K562 (cell line): Measurements from ENCODE around the gene JDP2. TPM values are rescaled to one million over a fixed set of nuclear protein-coding genes. Genes with fewer than 3 reads are reported as not detected.
A peak's percentile ranks its signal among the peaks of the same experiment; 100 is the strongest.

Experiments used
- ATAC-seq: fragments of 200-7000 bp; cut with Tn5 transposase; 3 replicates; pipeline ENCODE4 v1.9.1; 2020; ENCODE audit warnings: moderate library complexity
- BruUV-seq: library from RNA; stranded (reverse); fragments of 400-500 nt; replicated peaks from 2 replicates; lab custom pipeline; 2021; lab: Mats Ljungman, UMichigan
- CTCF ChIA-PET: fragments of 300-600 bp; formaldehyde crosslinking; extraction: SDS; loops from one replicate; lab custom pipeline; 2021; ENCODE audit warnings: low intra/inter-chr PET ratio; lab: Yijun Ruan, JAX
- POLR2A ChIA-PET: fragments of 300-600, 350-650 bp; sonication (Branson Sonifier 250); formaldehyde crosslinking; extraction: SDS; loops from one replicate; lab custom pipeline; 2021; ENCODE audit warnings: antibody characterized with exemption, inconsistent platforms; lab: Yijun Ruan, JAX
- DNase-seq, 4 experiments: peaks; one replicate each; pipeline versions ENCODE4 v3.0.0 to v3.0.0-alpha.2; 2011 to 2018; ENCODE audit warnings: low spot score in 3 of 4, mixed read lengths in 3 of 4; ENCODE audit errors: extremely low read depth in 1 of 4
- FAIRE-seq: peaks from 2 replicates; lab custom pipeline; 2011; peaks lifted over from hg19 to GRCh38; lab: Jason Lieb, UNC
- H2AFZ ChIP-seq: 2 replicates; pipeline ENCODE4 v1.6.0; 2011; ENCODE audit warnings: low read depth, low read length, control low read depth, inconsistent platforms
- H3K27ac ChIP-seq: fragments of 200-600 bp; 3 replicates; pipeline ENCODE4 v1.8.0; 2011; ENCODE audit warnings: low read depth, mild to moderate bottlenecking, control low read depth, inconsistent platforms, low read length, moderate library complexity, mixed read lengths; ENCODE audit errors: extremely low read depth
- H3K27me3 ChIP-seq, 2 experiments: fragments of 300-600 bp in 1 of 2; 2 replicates in 1 of 2; 3 replicates in 1 of 2; pipeline versions ENCODE4 v1.6.0 to v1.8.0; 2011; ENCODE audit warnings: inconsistent platforms in 2 of 2, low read length in 2 of 2, mild to moderate bottlenecking in 1 of 2, mixed read lengths in 1 of 2, moderate library complexity in 1 of 2; ENCODE audit not compliant: control insufficient read depth in 2 of 2, insufficient read depth in 2 of 2
- H3K36me3 ChIP-seq: fragments of 300-600 bp; 3 replicates; pipeline ENCODE4 v1.8.0; 2011; ENCODE audit warnings: mild to moderate bottlenecking, low read length, inconsistent platforms; ENCODE audit not compliant: control insufficient read depth, insufficient read depth
- H3K4me1 ChIP-seq, 2 experiments: fragments of 200-600 bp in 1 of 2; replicated peaks in 1 of 2; 2 replicates in 1 of 2; 3 replicates in 1 of 2; pipeline versions ENCODE4 v1.5.1 to v1.8.0; 2011; ENCODE audit warnings: inconsistent platforms in 2 of 2, low read length in 2 of 2, mild to moderate bottlenecking in 1 of 2, mixed read lengths in 1 of 2, moderate library complexity in 1 of 2; ENCODE audit not compliant: control insufficient read depth in 2 of 2, insufficient read depth in 2 of 2
- H3K4me2 ChIP-seq: 2 replicates; pipeline ENCODE4 v1.6.1; 2011; ENCODE audit warnings: low read length, control low read depth, inconsistent platforms, mixed read lengths; ENCODE audit not compliant: insufficient read depth
- H3K4me3 ChIP-seq: fragments of 200-600 bp; sonication (generic), shearing (Covaris generic); 2 replicates; pipeline ENCODE4 v1.5.1; 2016; ENCODE audit warnings: control low read depth, inconsistent platforms
- H3K79me2 ChIP-seq: fragments of 200-600 bp; 3 replicates; pipeline ENCODE4 v1.8.0; 2011; ENCODE audit warnings: low read length, inconsistent platforms; ENCODE audit not compliant: control insufficient read depth, insufficient read depth
- H3K9ac ChIP-seq, 2 experiments: 2 replicates each; pipeline versions ENCODE4 v1.6.0 to v1.6.1; 2011; ENCODE audit warnings: low read depth in 2 of 2, low read length in 2 of 2, control low read depth in 1 of 2, inconsistent platforms in 1 of 2, mild to moderate bottlenecking in 1 of 2, mixed read lengths in 1 of 2; ENCODE audit not compliant: insufficient read depth in 1 of 2
- H3K9me1 ChIP-seq: one replicate; pipeline ENCODE4 v1.6.0; 2011; ENCODE audit warnings: inconsistent platforms, mild to moderate bottlenecking, low read length, moderate library complexity; ENCODE audit not compliant: control insufficient read depth, insufficient read depth
- H3K9me3 ChIP-seq: replicated peaks from 2 replicates; pipeline ENCODE4 v1.5.1; 2011; ENCODE audit warnings: low read depth, low read length, inconsistent platforms; ENCODE audit not compliant: control insufficient read depth, insufficient read depth
- H4K20me1 ChIP-seq: replicated peaks from 2 replicates; pipeline ENCODE4 v1.6.1; 2011; ENCODE audit warnings: low read length, inconsistent platforms, mixed read lengths; ENCODE audit not compliant: control insufficient read depth, insufficient read depth
- BMI1 ChIP-seq: fragments of 150-350 bp; IDR thresholded peaks from 2 replicates; pipeline ENCODE4 v1.6.1; 2014; ENCODE audit warnings: low read length
- CEBPB ChIP-seq: fragments of 450-650 bp; IDR thresholded peaks from 2 replicates; pipeline ENCODE4 v1.6.1; 2016; ENCODE audit warnings: missing genetic modification characterization, missing compliant biosample characterization
- ELF1 ChIP-seq: fragments of 200-800 bp; sonication (Bioruptor generic); IDR thresholded peaks from 2 replicates; pipeline ENCODE4 v1.6.1; 2016; ENCODE audit warnings: missing genetic modification characterization, missing compliant biosample characterization
- FOXJ2 ChIP-seq: fragments of 200-800 bp; sonication (Bioruptor generic); IDR thresholded peaks from 2 replicates; pipeline ENCODE4 v1.6.1; 2016; ENCODE audit warnings: missing genetic modification characterization, missing compliant biosample characterization
- MCM5 ChIP-seq: fragments of 450-650 bp; IDR thresholded peaks from 2 replicates; pipeline ENCODE4 v1.6.1; 2016; ENCODE audit warnings: low read depth
- POLR2G ChIP-seq: fragments of 200-400 bp; formaldehyde crosslinking; IDR thresholded peaks from 2 replicates; pipeline ENCODE4 v1.6.1; 2017; ENCODE audit warnings: low read depth, mild to moderate bottlenecking, antibody characterized with exemption, low read length, moderate library complexity
- RAD51 ChIP-seq: fragments of 450-650 bp; IDR thresholded peaks from 2 replicates; pipeline ENCODE4 v1.7.1; 2016; ENCODE audit warnings: low read depth, mild to moderate bottlenecking, borderline replicate concordance
- SOX6 ChIP-seq: fragments of 450-650 bp; IDR thresholded peaks from 2 replicates; pipeline ENCODE4 v1.6.1; 2014; ENCODE audit warnings: mild to moderate bottlenecking
- TAL1 ChIP-seq: fragments of 450-650 bp; IDR thresholded peaks from 2 replicates; pipeline ENCODE4 v1.6.1; 2016; ENCODE audit warnings: mild to moderate bottlenecking
- TCFL5 ChIP-seq: fragments of 250-450 bp; sonication (Bioruptor Pico); conservative IDR thresholded peaks from 2 replicates; pipeline ENCODE4 v1.6.1; 2021; ENCODE audit warnings: mild to moderate bottlenecking, moderate library complexity, matching md5 sums
- ZNF263 ChIP-seq: sonication (generic); formaldehyde crosslinking; IDR thresholded peaks from 2 replicates; pipeline ENCODE4 v1.8.0; 2022; ENCODE audit warnings: mild to moderate bottlenecking, missing genetic modification reagents, borderline replicate concordance
- ZNF41 ChIP-seq: fragments of 250-450 bp; sonication (Bioruptor Pico); conservative IDR thresholded peaks from 2 replicates; pipeline ENCODE4 v1.4.0; 2020; ENCODE audit warnings: mild to moderate bottlenecking
- ZNF589 ChIP-seq: fragments of 200-800 bp; sonication (Bioruptor generic); IDR thresholded peaks from 2 replicates; pipeline ENCODE4 v1.6.1; 2016; ENCODE audit warnings: low read depth, missing genetic modification characterization, missing compliant biosample characterization
- ZSCAN29 ChIP-seq: fragments of 450-650 bp; IDR thresholded peaks from 2 replicates; pipeline ENCODE4 v1.6.1; 2017
- ZZZ3 ChIP-seq: fragments of 450-650 bp; IDR thresholded peaks from 2 replicates; pipeline ENCODE4 v1.6.1; 2016; ENCODE audit warnings: antibody characterized with exemption, mild to moderate bottlenecking, moderate library complexity
- WGBS: fragments of 100-300 bp; shearing (Covaris generic); methylation state at CpG from one replicate; pipeline ENCODE4 v1.1.6; 2016; ENCODE audit warnings: low coverage, mixed read lengths; ENCODE audit not compliant: insufficient coverage; ENCODE audit errors: missing lambda C conversion rate; 5-methylcytosine and 5-hydroxymethylcytosine counted together
- in situ Hi-C: fragments of 300-500 bp; cut with MboI; formaldehyde crosslinking; loops from 4 replicates; pipeline ENCODE4 v1.15.0; 2018; ENCODE audit warnings: inconsistent platforms, mixed read lengths
- intact Hi-C: fragments of 100-400 bp; cut with micrococcal nuclease; formaldehyde crosslinking; loops from 2 replicates; pipeline ENCODE4 v1.14.2; 2022
- polyA plus RNA-seq, 8 experiments: library from polyadenylated mRNA; depleted of rRNA in 4 of 8; stranded (reverse) in 5 of 8; unstranded in 3 of 8; fragments of >200 nt; fragmentation: Nextera tagmentation in 2 of 8; fragmentation: Illumina TruSeq in 1 of 8; extraction: Ambion mirVana in 2 of 8; extraction: Trizol in 1 of 8; gene quantifications; 2 replicates each; pipeline versions ENCODE4 v1.2.1 to v1.2.3, GENCODE V29; 2011 to 2014; ENCODE audit warnings: inconsistent platforms in 1 of 8, missing spikeins in 1 of 8
- total RNA-seq, 7 experiments: library from RNA; depleted of rRNA in 6 of 7; stranded (reverse); fragments of >200 nt in 6 of 7; fragmentation: Illumina TruSeq in 2 of 7; extraction: Trizol in 2 of 7; gene quantifications; 2 replicates each; pipeline versions ENCODE4 v1.2.1 to v1.2.3, GENCODE V29; 2011 to 2021; ENCODE audit warnings: low replicate concordance in 1 of 7
- TF ChIP-seq, protein P1 (sequence below): sonication (generic); formaldehyde crosslinking; IDR thresholded peaks from 2 replicates; pipeline ENCODE4 v1.8.0; 2022; ENCODE audit warnings: missing genetic modification reagents, mild to moderate bottlenecking, borderline replicate concordance
- TF ChIP-seq, protein P2 (sequence below): IDR thresholded peaks from 3 replicates; pipeline ENCODE4 v1.6.1; 2011; ENCODE audit warnings: borderline replicate concordance, mild to moderate bottlenecking; ENCODE audit not compliant: insufficient read length, insufficient read depth
- TF ChIP-seq, protein P3 (sequence below), 3 experiments: IDR thresholded peaks in 2 of 3; conservative IDR thresholded peaks in 1 of 3; 2 replicates each; pipeline ENCODE4 v1.5.1; 2011 to 2012; ENCODE audit warnings: low read length in 3 of 3, mild to moderate bottlenecking in 3 of 3, control low read depth in 2 of 3, improper control_type of control experiment in 1 of 3, inconsistent platforms in 1 of 3, low read depth in 1 of 3, mixed read lengths in 1 of 3, moderate library complexity in 1 of 3; ENCODE audit not compliant: insufficient read depth in 2 of 3

JDP2 gene
- total and polyA plus RNA-seq, 9 of the 15 experiments (the other 6 are each of a cell fraction or from before 2014, with no cell fraction given), result 0.27 to 13.8 (median 3.1) TPM

DNA sequence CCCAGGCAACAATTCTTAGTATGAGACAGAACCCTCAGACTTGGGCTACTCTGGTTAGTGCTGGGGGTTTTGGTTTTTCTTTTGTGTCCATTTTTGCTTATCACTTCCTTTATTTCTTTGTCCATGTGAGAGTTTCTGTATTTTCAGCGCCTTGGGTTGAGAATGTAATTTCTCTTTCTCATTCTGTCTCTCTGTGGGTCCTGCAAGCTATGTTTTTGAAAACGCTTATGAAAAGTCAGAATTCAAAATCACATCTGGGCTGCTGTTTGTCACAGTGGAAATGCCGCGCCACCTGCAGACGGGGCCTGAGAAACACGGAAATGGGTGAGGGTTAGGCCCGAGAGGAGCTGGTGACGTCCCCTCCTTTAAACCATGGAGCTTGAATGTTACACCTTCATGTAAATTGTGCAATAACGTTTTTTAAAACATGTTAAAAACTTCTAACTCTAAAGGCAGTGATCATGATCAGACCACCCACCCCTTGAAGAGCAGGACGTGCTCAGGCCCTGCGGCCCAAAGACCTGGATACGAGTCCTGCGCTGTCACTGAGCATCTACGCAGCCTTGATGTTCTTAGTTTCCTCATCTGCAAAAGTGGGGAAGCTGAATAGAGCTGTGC, 26.1 kb downstream of the JDP2 start:
- intact Hi-C loops, result no loop called here
- Histone ChIP-seq H3K4me3 (no peak overlapping the region), H2AFZ (no peak overlapping the region), H3K4me1 (peaks cover 0 to 15% of the 10 kb centered on the region in 2 experiments; a peak in 3 of 5 replicates), H3K9me3 (no peaks in the 10 kb centered on the region), H4K20me1 (0 out of 2 replicates have a peak, but pooled peaks cover 5% of the 10 kb centered on the region), H3K79me2 (no peaks in the 10 kb centered on the region), H3K9ac (no peak overlapping the region), H3K27me3 (no peaks in the 10 kb centered on the region), H3K27ac (no peak overlapping the region), H3K36me3 (no peaks in the 10 kb centered on the region), H3K4me2 (no peak overlapping the region), H3K9me1 (peaks cover 2% of the 10 kb centered on the region)
- ATAC-seq (peak; percentile 55; the same call in 2 of the 3 replicates), DNase-seq (peak; percentile 11 to 27 (median 24)), FAIRE-seq (no peak)
- CTCF ChIA-PET, result interaction anchor here (1.1 kb wide), 1 partner anchor 147 kb away, joined by 4 read pairs; no protein-coding TSS in a partner anchor
- BruUV-seq, result no TSS peak
- POLR2A ChIA-PET, result interaction anchor here (0.7 kb wide), 1 partner anchor 75 kb away, joined by 3 read pairs; no protein-coding TSS in a partner anchor
- in situ Hi-C loops, result no loop called here
- 58% methylated on average over 11 of the region's 14 CpGs for WGBS
- TF ChIP-seq ZNF263 (no peak), BMI1 (no peak), POLR2G (no peak), TCFL5 (CRISPR knock-in tag) (no peak), SOX6 (no peak), CEBPB (tag) (peak; percentile 61), ZNF589 (CRISPR knock-in tag) (no peak), MCM5 (no peak), RAD51 (no peak), TAL1 (no peak), FOXJ2 (tag) (no peak), ZNF41 (CRISPR knock-in tag) (no peak), ELF1 (tag) (peak; percentile 41; the same call in 1 of the 2 replicates), ZZZ3 (no peak), ZSCAN29 (no peak)
- TF ChIP-seq, protein P1, sequence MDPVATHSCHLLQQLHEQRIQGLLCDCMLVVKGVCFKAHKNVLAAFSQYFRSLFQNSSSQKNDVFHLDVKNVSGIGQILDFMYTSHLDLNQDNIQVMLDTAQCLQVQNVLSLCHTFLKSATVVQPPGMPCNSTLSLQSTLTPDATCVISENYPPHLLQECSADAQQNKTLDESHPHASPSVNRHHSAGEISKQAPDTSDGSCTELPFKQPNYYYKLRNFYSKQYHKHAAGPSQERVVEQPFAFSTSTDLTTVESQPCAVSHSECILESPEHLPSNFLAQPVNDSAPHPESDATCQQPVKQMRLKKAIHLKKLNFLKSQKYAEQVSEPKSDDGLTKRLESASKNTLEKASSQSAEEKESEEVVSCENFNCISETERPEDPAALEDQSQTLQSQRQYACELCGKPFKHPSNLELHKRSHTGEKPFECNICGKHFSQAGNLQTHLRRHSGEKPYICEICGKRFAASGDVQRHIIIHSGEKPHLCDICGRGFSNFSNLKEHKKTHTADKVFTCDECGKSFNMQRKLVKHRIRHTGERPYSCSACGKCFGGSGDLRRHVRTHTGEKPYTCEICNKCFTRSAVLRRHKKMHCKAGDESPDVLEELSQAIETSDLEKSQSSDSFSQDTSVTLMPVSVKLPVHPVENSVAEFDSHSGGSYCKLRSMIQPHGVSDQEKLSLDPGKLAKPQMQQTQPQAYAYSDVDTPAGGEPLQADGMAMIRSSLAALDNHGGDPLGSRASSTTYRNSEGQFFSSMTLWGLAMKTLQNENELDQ (CRISPR knock-in tag), result no peak
- TF ChIP-seq, protein P2, sequence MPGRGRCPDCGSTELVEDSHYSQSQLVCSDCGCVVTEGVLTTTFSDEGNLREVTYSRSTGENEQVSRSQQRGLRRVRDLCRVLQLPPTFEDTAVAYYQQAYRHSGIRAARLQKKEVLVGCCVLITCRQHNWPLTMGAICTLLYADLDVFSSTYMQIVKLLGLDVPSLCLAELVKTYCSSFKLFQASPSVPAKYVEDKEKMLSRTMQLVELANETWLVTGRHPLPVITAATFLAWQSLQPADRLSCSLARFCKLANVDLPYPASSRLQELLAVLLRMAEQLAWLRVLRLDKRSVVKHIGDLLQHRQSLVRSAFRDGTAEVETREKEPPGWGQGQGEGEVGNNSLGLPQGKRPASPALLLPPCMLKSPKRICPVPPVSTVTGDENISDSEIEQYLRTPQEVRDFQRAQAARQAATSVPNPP, result no peak
- TF ChIP-seq, protein P3, sequence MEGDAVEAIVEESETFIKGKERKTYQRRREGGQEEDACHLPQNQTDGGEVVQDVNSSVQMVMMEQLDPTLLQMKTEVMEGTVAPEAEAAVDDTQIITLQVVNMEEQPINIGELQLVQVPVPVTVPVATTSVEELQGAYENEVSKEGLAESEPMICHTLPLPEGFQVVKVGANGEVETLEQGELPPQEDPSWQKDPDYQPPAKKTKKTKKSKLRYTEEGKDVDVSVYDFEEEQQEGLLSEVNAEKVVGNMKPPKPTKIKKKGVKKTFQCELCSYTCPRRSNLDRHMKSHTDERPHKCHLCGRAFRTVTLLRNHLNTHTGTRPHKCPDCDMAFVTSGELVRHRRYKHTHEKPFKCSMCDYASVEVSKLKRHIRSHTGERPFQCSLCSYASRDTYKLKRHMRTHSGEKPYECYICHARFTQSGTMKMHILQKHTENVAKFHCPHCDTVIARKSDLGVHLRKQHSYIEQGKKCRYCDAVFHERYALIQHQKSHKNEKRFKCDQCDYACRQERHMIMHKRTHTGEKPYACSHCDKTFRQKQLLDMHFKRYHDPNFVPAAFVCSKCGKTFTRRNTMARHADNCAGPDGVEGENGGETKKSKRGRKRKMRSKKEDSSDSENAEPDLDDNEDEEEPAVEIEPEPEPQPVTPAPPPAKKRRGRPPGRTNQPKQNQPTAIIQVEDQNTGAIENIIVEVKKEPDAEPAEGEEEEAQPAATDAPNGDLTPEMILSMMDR (IDR thresholded peaks at IDR 0.05 in 2 of 3, conservative IDR thresholded peaks at IDR 0.05 in 1 of 3; ENCODE audit: insufficient read depth in 2 of 3, low read depth in 1 of 3, low read length in 3 of 3), result peak; percentile 22 to 47 (median 35); a peak in 4 of 6 replicates
